HepG2 (cell line): ENCODE measurements around the gene CASR.

ENCODE experiments used
- CTCF ChIP-seq: sonication (generic); formaldehyde crosslinking; IDR thresholded peaks from 2 replicates; pipeline ENCODE4 v1.5.0; 2020; ENCODE audit warnings: mild to moderate bottlenecking, missing genetic modification reagents, moderate library complexity
- HNRNPH1 ChIP-seq: fragments of 200-400 bp; formaldehyde crosslinking; optimal IDR thresholded peaks from 2 replicates; pipeline ENCODE3; 2017; ENCODE audit warnings: mild to moderate bottlenecking, low read depth, low read length
- MYC ChIP-seq: sonication (generic); formaldehyde crosslinking; IDR thresholded peaks from 2 replicates; pipeline ENCODE4 v1.9.0; 2021; ENCODE audit warnings: missing genetic modification reagents, borderline replicate concordance
- NAIF1 ChIP-seq: sonication (generic); formaldehyde crosslinking; IDR thresholded peaks from 2 replicates; pipeline ENCODE4 v1.5.0; 2020; ENCODE audit warnings: mild to moderate bottlenecking, missing genetic modification reagents, borderline replicate concordance

- TF ChIP-seq NAIF1 (CRISPR knock-in tag) = no peak
- TF ChIP-seq MYC (CRISPR knock-in tag) = no peak
- no peak for TF ChIP-seq HNRNPH1
- no peak for TF ChIP-seq CTCF (CRISPR knock-in tag)
These were observed 112.0 kb downstream of the CASR start for GRCh38 chr3:122295266-122296062.
